GM12864 (cell line): ENCODE data around the gene KIF1B.

Experiments
- DNase-seq: peaks from one replicate; pipeline ENCODE4 v3.0.0-alpha.2; 2011; ENCODE audit warnings: low read depth
- H3K4me3 ChIP-seq: 2 replicates; pipeline ENCODE4 v1.5.1; 2011; ENCODE audit warnings: mild to moderate bottlenecking, low read depth, low read length, control low read depth
- CTCF ChIP-seq: IDR thresholded peaks from 2 replicates; pipeline ENCODE4 v1.5.1; 2011; ENCODE audit warnings: low read depth, mild to moderate bottlenecking, moderate library complexity, low read length, control low read depth, inconsistent platforms; ENCODE audit errors: missing control alignments

The KIF1B gene

GRCh38 chr1:10326251-10326650, 115.9 kb downstream of the KIF1B start:
- TF ChIP-seq CTCF: no peak
- no peak for DNase-seq
- H3K4me3 ChIP-seq: no peak overlapping the region

GRCh38 chr1:10328180-10328963, 118.0 kb downstream of the KIF1B start:
- TF ChIP-seq CTCF: no peak
- H3K4me3 ChIP-seq: no peak overlapping the region
- DNase-seq: no peak

- no peak for DNase-seq
- TF ChIP-seq CTCF: no peak
- no peak overlapping the region for H3K4me3 ChIP-seq
Observed at GRCh38 chr1:10337436-10337835, 127.1 kb downstream of the KIF1B start.

- TF ChIP-seq CTCF: peak; percentile 85
- DNase-seq: no peak
Observed at GRCh38 chr1:10338047-10338446, 127.7 kb downstream of the KIF1B start.

GRCh38 chr1:10338611-10339010, 128.2 kb downstream of the KIF1B start:
- H3K4me3 ChIP-seq: no peak overlapping the region
- TF ChIP-seq CTCF: no peak
- no peak for DNase-seq

More at GRCh38 chr1:10338047-10338446, 127.7 kb downstream of the KIF1B start:
- H3K4me3 ChIP-seq: no peak overlapping the region

GRCh38 chr1:10339036-10339567, 128.7 kb downstream of the KIF1B start:
- no peak for DNase-seq
- no peak for TF ChIP-seq CTCF
- H3K4me3 ChIP-seq: no peak overlapping the region

GRCh38 chr1:10339815-10340214, 129.4 kb downstream of the KIF1B start:
- no peak for DNase-seq
- no peak for TF ChIP-seq CTCF
- H3K4me3 ChIP-seq: no peak overlapping the region
